Naive B cell (primary cell): ENCODE measurements around the gene PTPRD. TPM values are rescaled to one million over a fixed set of nuclear protein-coding genes. Genes with fewer than 3 reads are reported as not detected.
"Not testable (repeated sequence)": the region's sequence is repeated elsewhere in the genome, so short reads cannot be mapped to it uniquely, and the experiment has no call there.

Source experiments
- ATAC-seq, 2 donors: fragments of 150-1000 bp; cut with Tn5 transposase; 2 replicates each; pipeline ENCODE4 v1.10.0; 2021; ENCODE audit warnings: low read depth in 2 of 2, mild to moderate bottlenecking in 2 of 2, moderate library complexity in 2 of 2
- DNase-seq: peaks from one replicate; pipeline ENCODE4 v3.0.0; 2022
- H3K27ac Mint-ChIP-seq, 6 donors: one replicate each; pipeline ENCODE4 v1.8.0; 2020 to 2022; ENCODE audit warnings: mild to moderate bottlenecking in 6 of 6, mixed read lengths in 6 of 6, moderate library complexity in 5 of 6, inconsistent platforms in 2 of 6
- H3K27me3 Mint-ChIP-seq, 3 donors: one replicate each; pipeline ENCODE4 v1.8.0; 2021 to 2022; ENCODE audit warnings: mixed read lengths in 3 of 3, mild to moderate bottlenecking in 1 of 3
- H3K36me3 Mint-ChIP-seq, 2 donors: one replicate each; pipeline ENCODE4 v1.8.0; 2020 to 2022; ENCODE audit warnings: mixed read lengths in 2 of 2, inconsistent platforms in 1 of 2, mild to moderate bottlenecking in 1 of 2
- H3K4me1 Mint-ChIP-seq, 3 donors: one replicate each; pipeline ENCODE4 v1.8.0; 2020 to 2022; ENCODE audit warnings: mixed read lengths in 3 of 3, inconsistent platforms in 1 of 3, mild to moderate bottlenecking in 1 of 3, moderate library complexity in 1 of 3
- H3K4me3 Mint-ChIP-seq, 8 donors: one replicate each; pipeline ENCODE4 v1.8.0; 2020 to 2022; ENCODE audit warnings: mild to moderate bottlenecking in 8 of 8, mixed read lengths in 8 of 8, moderate library complexity in 8 of 8, inconsistent platforms in 2 of 8
- H3K9me3 Mint-ChIP-seq, 7 donors: one replicate each; pipeline ENCODE4 v1.8.0; 2020 to 2022; ENCODE audit warnings: mixed read lengths in 7 of 7, mild to moderate bottlenecking in 5 of 7, inconsistent platforms in 2 of 7, moderate library complexity in 1 of 7
- polyA plus RNA-seq, 6 donors: library from polyadenylated mRNA; unstranded; fragments of 300-500 nt; fragmentation: Illumina TruSeq; gene quantifications; one replicate each; pipeline ENCODE4 v1.2.3, GENCODE V29; 2021; ENCODE audit warnings: low read depth in 6 of 6

Gene PTPRD
- polyA plus RNA-seq, 6 donors from 2014 or later = not detected

DNA sequence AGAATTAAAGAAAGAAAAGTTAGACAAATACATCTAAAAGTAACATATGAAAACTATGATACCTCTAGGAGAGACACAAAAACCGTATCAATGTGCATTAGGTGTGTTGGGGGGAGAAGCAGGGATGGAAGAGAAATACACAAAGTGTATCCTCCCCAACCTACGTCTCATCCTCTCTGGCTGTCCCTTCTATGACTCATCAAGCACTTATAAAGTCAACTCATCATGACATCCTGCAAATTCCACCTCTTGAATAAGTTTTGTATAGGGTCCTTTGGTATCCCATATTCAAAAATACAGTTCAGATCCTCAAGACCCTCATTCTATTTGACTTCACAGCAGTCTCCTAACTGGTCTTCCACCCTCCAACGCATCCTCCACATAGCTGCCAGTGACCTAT is 1895.7 kb downstream of the PTPRD start:
- DNase-seq (no peak), ATAC-seq (no peak)
- no peaks in the 10 kb centered on the region for H3K36me3 Mint-ChIP-seq
- H3K4me1 Mint-ChIP-seq = no peaks in the 10 kb centered on the region
- no peak overlapping the region for H3K4me3 Mint-ChIP-seq
- peaks cover 0 to 2% (median 0%) of the 10 kb centered on the region in 7 donors for H3K9me3 Mint-ChIP-seq
- no peak overlapping the region for H3K27ac Mint-ChIP-seq
- no peaks in the 10 kb centered on the region for H3K27me3 Mint-ChIP-seq

GRCh38 chr9:8715788-8716187 is 1897.0 kb downstream of the PTPRD start:
- Mint-ChIP-seq H3K27ac (no peak overlapping the region), H3K9me3 (peaks cover 0 to 2% (median 0%) of the 10 kb centered on the region in 7 donors), H3K36me3 (no peaks in the 10 kb centered on the region), H3K27me3 (no peaks in the 10 kb centered on the region), H3K4me1 (no peaks in the 10 kb centered on the region), H3K4me3 (no peak overlapping the region)
- no peak for ATAC-seq
- no peak for DNase-seq

DNA sequence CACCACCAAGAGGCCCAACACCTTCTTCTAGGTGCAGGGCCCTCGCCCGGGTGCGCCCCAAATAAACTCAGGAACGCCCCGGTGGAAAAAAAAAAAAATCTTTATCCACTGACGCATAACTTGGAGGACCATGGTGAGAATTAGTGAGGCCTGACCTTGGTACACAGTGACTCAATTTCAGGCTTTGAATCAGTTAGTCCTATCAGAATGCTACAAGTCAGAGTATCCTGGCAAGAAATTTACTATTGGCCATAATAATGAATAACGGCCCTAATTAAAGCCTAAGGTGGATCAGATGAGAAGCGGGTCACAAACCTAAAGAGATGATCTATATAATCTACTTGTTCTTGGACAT is 1899.0 kb downstream of the PTPRD start:
- Mint-ChIP-seq H3K36me3 (no peaks in the 10 kb centered on the region), H3K9me3 (peaks cover 0 to 2% (median 0%) of the 10 kb centered on the region in 7 donors), H3K27ac (no peak overlapping the region), H3K27me3 (no peaks in the 10 kb centered on the region), H3K4me3 (no peak overlapping the region), H3K4me1 (no peaks in the 10 kb centered on the region)
- DNase-seq (no peak), ATAC-seq (no peak)

GRCh38 chr9:8713149-8713810 is 1899.5 kb downstream of the PTPRD start:
- DNase-seq (no peak), ATAC-seq (no peak)
- peak overlapping the region in 1 of 6 donors; percentile 39 for H3K27ac Mint-ChIP-seq

GRCh38 chr9:8709731-8710130 is 1903.1 kb downstream of the PTPRD start:
- Mint-ChIP-seq H3K4me3 (no peak overlapping the region), H3K9me3 (peaks cover 0 to 1% (median 0%) of the 10 kb centered on the region in 7 donors), H3K4me1 (no peaks in the 10 kb centered on the region), H3K27ac (no peak overlapping the region), H3K27me3 (no peaks in the 10 kb centered on the region), H3K36me3 (no peaks in the 10 kb centered on the region)
- DNase-seq (no peak), ATAC-seq (no peak)

More at GRCh38 chr9:8713149-8713810, 1899.5 kb downstream of the PTPRD start:
- Mint-ChIP-seq H3K4me3 (no peak overlapping the region), H3K4me1 (no peaks in the 10 kb centered on the region), H3K27me3 (no peaks in the 10 kb centered on the region), H3K36me3 (no peaks in the 10 kb centered on the region), H3K9me3 (peaks cover 0 to 2% (median 0%) of the 10 kb centered on the region in 7 donors)

DNA sequence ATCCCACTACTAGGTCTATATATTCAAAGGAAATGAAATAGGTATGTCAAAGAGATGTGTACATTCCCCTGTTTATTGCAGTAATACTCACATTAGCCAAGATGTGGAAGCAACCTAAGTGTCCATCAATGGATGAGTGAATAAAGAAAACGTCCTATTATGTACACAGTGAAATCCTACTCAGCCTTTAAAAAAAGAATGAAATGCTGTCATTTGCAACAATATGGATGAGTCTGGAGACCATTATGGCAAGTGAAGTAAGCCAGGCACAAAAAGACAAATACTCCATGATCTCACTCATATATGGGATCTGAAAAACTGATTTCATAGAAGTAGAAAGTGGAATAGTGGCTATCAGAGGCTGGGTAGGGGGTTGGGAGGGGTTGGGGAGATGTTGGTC is 1904.1 kb downstream of the PTPRD start:
- DNase-seq (no peak), ATAC-seq (no peak)
- no peak overlapping the region for H3K4me3 Mint-ChIP-seq
- H3K9me3 Mint-ChIP-seq = peaks cover 0 to 3% (median 0%) of the 10 kb centered on the region in 7 donors
- H3K27me3 Mint-ChIP-seq = no peaks in the 10 kb centered on the region
- H3K4me1 Mint-ChIP-seq = no peaks in the 10 kb centered on the region
- no peaks in the 10 kb centered on the region for H3K36me3 Mint-ChIP-seq
- H3K27ac Mint-ChIP-seq = no peak overlapping the region

- ATAC-seq (no peak), DNase-seq (no peak)
- H3K36me3 Mint-ChIP-seq = no peaks in the 10 kb centered on the region
- no peak overlapping the region for H3K4me3 Mint-ChIP-seq
- H3K27ac Mint-ChIP-seq = no peak overlapping the region
- no peaks in the 10 kb centered on the region for H3K4me1 Mint-ChIP-seq
- peaks cover 0 to 3% (median 0%) of the 10 kb centered on the region in 7 donors for H3K9me3 Mint-ChIP-seq
- H3K27me3 Mint-ChIP-seq = no peaks in the 10 kb centered on the region
Measured at GRCh38 chr9:8706998-8707397, 1905.8 kb downstream of the PTPRD start.

DNA sequence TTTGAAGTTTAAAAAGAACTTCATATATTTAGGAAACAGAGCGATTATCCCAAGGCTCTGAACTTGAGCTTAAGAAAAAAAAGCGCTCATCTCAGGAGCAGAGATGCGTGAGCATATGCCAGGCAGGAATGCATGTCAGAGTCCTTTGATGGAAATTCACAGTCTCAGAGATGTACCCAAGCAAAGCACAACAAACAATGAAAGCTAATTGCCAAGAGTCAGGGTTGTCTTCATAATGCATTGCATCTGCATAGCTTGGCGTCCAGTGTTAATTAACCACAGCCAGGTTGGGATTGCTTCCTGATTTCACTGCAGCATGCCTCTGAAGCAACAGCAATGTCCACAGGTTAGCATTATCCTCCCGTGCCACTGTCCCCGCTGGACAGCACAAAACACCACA is 1906.3 kb downstream of the PTPRD start:
- Mint-ChIP-seq H3K4me3 (no peak overlapping the region), H3K27ac (no peak overlapping the region), H3K27me3 (no peaks in the 10 kb centered on the region), H3K36me3 (no peaks in the 10 kb centered on the region), H3K9me3 (peaks cover 0 to 3% (median 0%) of the 10 kb centered on the region in 7 donors), H3K4me1 (no peaks in the 10 kb centered on the region)
- DNase-seq = no peak
- no peak for ATAC-seq

- Mint-ChIP-seq H3K27ac (no peak overlapping the region), H3K27me3 (no peaks in the 10 kb centered on the region), H3K9me3 (peaks cover 0 to 3% (median 0%) of the 10 kb centered on the region in 7 donors), H3K4me3 (no peak overlapping the region), H3K36me3 (no peaks in the 10 kb centered on the region), H3K4me1 (no peaks in the 10 kb centered on the region)
- DNase-seq = no peak
- no peak for ATAC-seq
Measured at GRCh38 chr9:8705861-8706260, 1906.9 kb downstream of the PTPRD start.

DNA sequence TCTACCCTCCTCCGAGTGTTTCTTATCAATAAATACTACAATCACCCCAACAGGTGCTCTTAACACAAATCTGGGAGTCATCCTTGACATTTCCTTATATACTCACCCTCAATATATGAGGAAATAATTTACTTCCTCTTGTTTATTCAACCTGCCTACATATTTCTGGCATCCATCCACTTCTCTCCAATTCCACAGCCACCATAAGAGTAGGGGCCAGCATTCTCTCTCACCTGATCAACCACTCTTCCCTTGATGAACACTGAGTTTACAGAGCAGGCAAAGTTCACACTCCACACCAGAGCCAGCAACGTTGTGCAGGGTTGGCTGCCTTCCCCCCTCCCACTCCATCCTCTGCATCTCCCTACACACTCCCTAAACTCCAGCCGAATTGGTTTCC is 1908.9 kb downstream of the PTPRD start:
- Mint-ChIP-seq H3K36me3 (no peaks in the 10 kb centered on the region), H3K4me3 (no peak overlapping the region), H3K4me1 (no peaks in the 10 kb centered on the region), H3K9me3 (peaks cover 0 to 3% (median 0%) of the 10 kb centered on the region in 7 donors), H3K27ac (peak overlapping the region in 1 of 6 donors; percentile 26), H3K27me3 (no peaks in the 10 kb centered on the region)
- DNase-seq (no peak), ATAC-seq (no peak)

GRCh38 chr9:8701904-8702303 is 1910.9 kb downstream of the PTPRD start:
- Mint-ChIP-seq H3K27me3 (no peaks in the 10 kb centered on the region), H3K36me3 (no peaks in the 10 kb centered on the region), H3K4me3 (no peak overlapping the region), H3K27ac (no peak overlapping the region), H3K4me1 (no peaks in the 10 kb centered on the region), H3K9me3 (peaks cover 0 to 3% (median 0%) of the 10 kb centered on the region in 7 donors)
- no peak for ATAC-seq
- no peak for DNase-seq

DNA sequence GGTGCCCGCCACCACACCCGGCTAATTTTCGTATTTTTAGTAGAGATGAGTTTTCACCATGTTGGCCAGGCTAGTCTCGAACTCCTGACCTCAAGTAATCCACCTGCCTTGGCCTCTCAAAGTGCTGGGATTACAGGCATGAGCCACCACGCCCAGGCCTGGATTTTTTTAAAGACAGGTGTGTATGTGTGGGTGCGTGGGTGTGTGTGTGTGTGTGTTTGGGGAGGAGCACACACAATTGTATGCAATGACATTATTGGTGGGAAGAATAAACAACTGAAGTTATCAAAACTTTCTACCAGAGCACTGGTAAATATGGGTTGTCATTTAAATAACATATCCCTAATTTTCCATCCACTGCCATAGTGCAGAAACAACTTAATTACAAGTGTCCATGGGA is 1915.2 kb downstream of the PTPRD start:
- not testable (repeated sequence) for H3K4me3 Mint-ChIP-seq, DNase-seq, H3K27me3 Mint-ChIP-seq, H3K27ac Mint-ChIP-seq, H3K4me1 Mint-ChIP-seq, H3K36me3 Mint-ChIP-seq, ATAC-seq, H3K9me3 Mint-ChIP-seq

DNA sequence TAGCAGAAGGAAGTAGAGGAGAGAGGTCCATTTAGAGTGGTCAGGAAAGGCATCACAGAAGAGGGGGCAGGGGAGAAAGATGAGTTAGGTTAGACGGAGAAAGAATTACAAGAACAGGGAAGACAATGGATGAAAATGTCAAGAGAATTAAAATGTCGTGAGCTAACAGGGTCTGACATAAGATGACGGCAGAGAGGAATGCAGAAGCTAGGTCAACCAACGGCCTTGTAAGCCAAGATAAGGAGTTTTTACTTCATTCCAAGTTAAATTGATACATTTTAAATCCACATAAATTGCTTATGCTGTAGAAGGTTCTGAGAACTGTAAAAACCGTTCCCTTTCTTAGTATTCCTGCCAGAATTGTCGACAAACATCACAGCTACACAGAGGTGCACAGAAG is 1916.3 kb downstream of the PTPRD start:
- Mint-ChIP-seq H3K4me1 (no peaks in the 10 kb centered on the region), H3K36me3 (no peaks in the 10 kb centered on the region), H3K4me3 (no peak overlapping the region), H3K27me3 (no peaks in the 10 kb centered on the region), H3K27ac (no peak overlapping the region), H3K9me3 (peaks cover 0 to under 1% (median 0%) of the 10 kb centered on the region in 7 donors)
- DNase-seq (no peak), ATAC-seq (no peak)

DNA sequence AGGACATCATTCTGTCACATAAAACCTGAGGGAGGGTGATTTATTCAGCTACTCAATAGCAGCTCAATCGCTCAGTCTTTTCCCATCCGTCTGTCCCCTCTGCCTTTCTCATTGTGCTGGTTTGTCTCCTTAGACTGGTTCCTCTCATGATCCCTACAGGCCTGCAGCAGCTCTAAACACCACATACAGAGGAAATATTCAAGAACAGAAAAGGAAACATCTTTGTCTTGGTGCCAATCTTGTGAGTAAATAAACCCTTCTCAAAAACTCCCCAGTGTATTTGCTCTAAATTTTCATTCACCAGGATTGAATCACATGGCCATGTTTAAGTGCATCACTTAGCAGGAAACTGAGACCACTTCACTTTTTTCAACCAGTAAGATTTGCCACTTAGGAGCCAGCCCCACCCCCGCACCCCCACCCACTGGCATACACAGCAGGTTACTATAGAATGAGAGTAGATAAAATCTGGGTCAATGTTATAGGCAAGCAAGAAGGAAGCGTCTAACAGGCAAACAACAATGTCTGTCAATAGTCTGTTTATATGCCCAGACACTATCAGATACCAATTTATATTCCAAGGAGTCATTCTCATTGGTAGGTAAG is 1917.7 kb downstream of the PTPRD start:
- Mint-ChIP-seq H3K4me3 (no peak overlapping the region), H3K27me3 (no peaks in the 10 kb centered on the region), H3K27ac (no peak overlapping the region), H3K9me3 (no peaks in the 10 kb centered on the region), H3K4me1 (no peaks in the 10 kb centered on the region), H3K36me3 (no peaks in the 10 kb centered on the region)
- ATAC-seq = no peak
- DNase-seq = no peak
